Natural killer cell (primary cell): Measurements from ENCODE around the gene THRAP3. TPM values are rescaled to one million over a fixed set of nuclear protein-coding genes. Genes with fewer than 3 reads are reported as not detected.

Source experiments
- ATAC-seq, 3 donors: fragments of 150-1000 bp in 2 of 3; fragments of 200-7000 bp in 1 of 3; cut with Tn5 transposase; 1 replicate in 1 of 3; 2 replicates in 2 of 3; pipeline ENCODE4 v1.10.0; 2021; ENCODE audit warnings: mild to moderate bottlenecking in 2 of 3, moderate library complexity in 2 of 3
- DNase-seq, 2 donors: peaks; one replicate each; pipeline versions ENCODE4 v3.0.0 to v3.0.0-alpha.2; 2013 to 2021; ENCODE audit warnings: mixed read lengths in 1 of 2
- H3K27ac ChIP-seq: one replicate; pipeline ENCODE4 v1.5.1; 2013; ENCODE audit warnings: mild to moderate bottlenecking, low read length
- H3K27me3 ChIP-seq: one replicate; pipeline ENCODE4 v1.6.1; 2013; ENCODE audit warnings: low read length; ENCODE audit not compliant: control insufficient read depth, insufficient read depth
- H3K36me3 ChIP-seq: one replicate; pipeline ENCODE4 v1.6.1; 2013; ENCODE audit warnings: low read length; ENCODE audit not compliant: control insufficient read depth, insufficient read depth
- H3K4me1 ChIP-seq: one replicate; pipeline ENCODE4 v1.6.1; 2013; ENCODE audit warnings: low read length; ENCODE audit not compliant: control insufficient read depth, insufficient read depth
- H3K4me3 ChIP-seq: one replicate; pipeline ENCODE4 v1.5.1; 2013; ENCODE audit warnings: low read length
- H3K9me3 ChIP-seq: one replicate; pipeline ENCODE4 v1.6.1; 2013; ENCODE audit warnings: low read length; ENCODE audit not compliant: control insufficient read depth, insufficient read depth
- H3K27ac Mint-ChIP-seq, 2 donors: one replicate each; pipeline ENCODE4 v1.8.0; 2022; ENCODE audit warnings: mild to moderate bottlenecking in 2 of 2, mixed read lengths in 2 of 2, moderate library complexity in 1 of 2
- H3K27me3 Mint-ChIP-seq, 2 donors: one replicate each; pipeline ENCODE4 v1.8.0; 2022; ENCODE audit warnings: low read depth in 2 of 2, mixed read lengths in 2 of 2
- H3K36me3 Mint-ChIP-seq: one replicate; pipeline ENCODE4 v1.8.0; 2022; ENCODE audit warnings: mixed read lengths
- H3K4me1 Mint-ChIP-seq, 2 donors: one replicate each; pipeline ENCODE4 v1.8.0; 2022; ENCODE audit warnings: mixed read lengths in 2 of 2
- H3K4me3 Mint-ChIP-seq: one replicate; pipeline ENCODE4 v1.8.0; 2022; ENCODE audit warnings: mild to moderate bottlenecking, moderate library complexity, mixed read lengths
- H3K9me3 Mint-ChIP-seq, 2 donors: one replicate each; pipeline ENCODE4 v1.8.0; 2022; ENCODE audit warnings: mixed read lengths in 2 of 2
- CTCF ChIP-seq: fragments of 200-600 bp; IDR thresholded peaks from one replicate; pipeline ENCODE4 v1.8.0; 2022; ENCODE audit warnings: antibody characterized with exemption
- WGBS: methylation state at CpG from one replicate; pipeline ENCODE4 v1.1.7; 2013; ENCODE audit warnings: missing lambda C conversion rate; ENCODE audit not compliant: insufficient coverage; 5-methylcytosine and 5-hydroxymethylcytosine counted together
- intact Hi-C: fragments of 100-400 bp; cut with micrococcal nuclease; formaldehyde crosslinking; loops from one replicate; pipeline ENCODE4 v1.14.2; 2022
- total RNA-seq, 4 donors: library from RNA; stranded (reverse); fragments of 120-200 nt in 1 of 4; gene quantifications; one replicate each; pipeline versions ENCODE4 v1.2.3 to v1.2.4, GENCODE V29; 2013 to 2022

Gene THRAP3
- total RNA-seq, 3 donors from 2014 or later (not counting 1 experiment from before 2014, with no cell fraction given), result 88.6 to 110 (median 97.4) TPM

GRCh38 chr1:36222481-36223380, 1.5 kb upstream of the THRAP3 start:
- H3K9me3 ChIP-seq, result no peaks in the 10 kb centered on the region
- intact Hi-C loops, result loop anchor here (5.0 to 10.0 kb wide), 3 partner anchors 35 to 165 kb away; partner anchors contain the start of gene STK40
- peaks cover 38 to 44% of the 10 kb centered on the region in 2 donors for H3K4me1 Mint-ChIP-seq
- H3K27me3 ChIP-seq, result no peaks in the 10 kb centered on the region
- peaks cover 7% of the 10 kb centered on the region for H3K36me3 ChIP-seq
- H3K27ac Mint-ChIP-seq, result peak overlapping the region; percentile 99 to 100
- TF ChIP-seq CTCF, result no peak
- peaks cover 25% of the 10 kb centered on the region for H3K4me1 ChIP-seq
- no peaks in the 10 kb centered on the region for H3K27me3 Mint-ChIP-seq
- H3K9me3 Mint-ChIP-seq, result no peaks in the 10 kb centered on the region
- no peak for DNase-seq
- WGBS, result 83% methylated on average over 30 of the region's 33 CpGs
- H3K4me3 Mint-ChIP-seq, result peak overlapping the region; percentile 98
- H3K4me3 ChIP-seq, result peak overlapping the region; percentile 78
- H3K27ac ChIP-seq, result peak overlapping the region; percentile 95
- H3K36me3 Mint-ChIP-seq, result no peaks in the 10 kb centered on the region
- no peak for ATAC-seq

GRCh38 chr1:36223381-36223995, 755 bp upstream of the THRAP3 start:
- Histone ChIP-seq H3K27me3 (no peaks in the 10 kb centered on the region), H3K9me3 (no peaks in the 10 kb centered on the region), H3K4me1 (peaks cover 25% of the 10 kb centered on the region), H3K4me3 (peak overlapping the region; percentile 78), H3K27ac (peak overlapping the region; percentile 95), H3K36me3 (peaks cover 7% of the 10 kb centered on the region)
- H3K4me1 Mint-ChIP-seq, result peaks cover 38 to 44% of the 10 kb centered on the region in 2 donors
- no peaks in the 10 kb centered on the region for H3K27me3 Mint-ChIP-seq
- H3K27ac Mint-ChIP-seq, result peak overlapping the region; percentile 99 to 100
- no peaks in the 10 kb centered on the region for H3K36me3 Mint-ChIP-seq
- ATAC-seq (peak; percentile 30 to 53 (median 43)), DNase-seq (peak in 1 of 2 donors; percentile 84)
- TF ChIP-seq CTCF, result no peak
- intact Hi-C loops, result loop anchor here (5.0 to 10.0 kb wide), 3 partner anchors 36 to 164 kb away; partner anchors contain the start of gene STK40
- H3K9me3 Mint-ChIP-seq, result no peaks in the 10 kb centered on the region
- peak overlapping the region; percentile 98 for H3K4me3 Mint-ChIP-seq
- WGBS, result under 1% methylated on average over 16 of the region's 16 CpGs

- peak overlapping the region; percentile 98 for H3K4me3 Mint-ChIP-seq
- WGBS, result 0% methylated on average over 29 of the region's 29 CpGs
- DNase-seq (no peak), ATAC-seq (peak; percentile 53 to 71 (median 55))
- H3K27me3 Mint-ChIP-seq, result no peaks in the 10 kb centered on the region
- Histone ChIP-seq H3K4me3 (peak overlapping the region; percentile 78), H3K9me3 (no peaks in the 10 kb centered on the region), H3K4me1 (peaks cover 25% of the 10 kb centered on the region), H3K36me3 (peaks cover 7% of the 10 kb centered on the region), H3K27ac (peak overlapping the region; percentile 95), H3K27me3 (no peaks in the 10 kb centered on the region)
- peak overlapping the region; percentile 99 to 100 for H3K27ac Mint-ChIP-seq
- H3K4me1 Mint-ChIP-seq, result peaks cover 38 to 44% of the 10 kb centered on the region in 2 donors
- no peak for TF ChIP-seq CTCF
- intact Hi-C loops, result loop anchor here (1.0 to 10.0 kb wide), 4 partner anchors 37 to 163 kb away; partner anchors contain the start of genes STK40 and TRAPPC3
- no peaks in the 10 kb centered on the region for H3K9me3 Mint-ChIP-seq
- no peaks in the 10 kb centered on the region for H3K36me3 Mint-ChIP-seq
Observed at GRCh38 chr1:36224537-36225282, 467 bp downstream of the THRAP3 start.
